IMR-90 (cell line): ENCODE results near the gene CCDC146. TPM values are rescaled to one million over a fixed set of nuclear protein-coding genes. Genes with fewer than 3 reads are reported as not detected.

Source experiments
- ATAC-seq: fragments of 200-7000 bp; cut with Tn5 transposase; 2 replicates; pipeline ENCODE4 v1.9.1; 2020; ENCODE audit warnings: low read depth, mild to moderate bottlenecking, moderate library complexity
- BruUV-seq: library from RNA; stranded (reverse); fragments of 400-500 nt; replicated peaks from 2 replicates; lab custom pipeline; 2021; lab: Mats Ljungman, UMichigan
- CTCF ChIA-PET: fragments of 300-600 bp; formaldehyde crosslinking; extraction: SDS; loops from one replicate; lab custom pipeline; 2021; ENCODE audit warnings: antibody characterized with exemption; lab: Yijun Ruan, JAX
- POLR2A ChIA-PET: fragments of 300-600 bp; sonication (Branson Sonifier 250); formaldehyde crosslinking; loops from one replicate; lab custom pipeline; 2022; ENCODE audit warnings: antibody characterized with exemption; ENCODE audit not compliant: unreplicated experiment; lab: Charles Lee
- DNase-seq: peaks from one replicate; pipeline ENCODE4 v3.0.0; 2013
- H2AFZ ChIP-seq: replicated peaks from 2 replicates; pipeline ENCODE3; 2013; ENCODE audit warnings: low read length, mild to moderate bottlenecking; ENCODE audit not compliant: poor library complexity
- H2AK5ac ChIP-seq: 2 replicates; pipeline ENCODE4 v1.6.1; 2013; ENCODE audit warnings: low read depth, low read length, inconsistent platforms
- H2AK9ac ChIP-seq: replicated peaks from 2 replicates; pipeline ENCODE3; 2013; ENCODE audit warnings: mild to moderate bottlenecking, low read depth, low read length, moderate library complexity; ENCODE audit not compliant: poor library complexity
- H2BK120ac ChIP-seq: 2 replicates; pipeline ENCODE4 v1.6.1; 2013; ENCODE audit warnings: low read depth, low read length, inconsistent platforms
- H2BK15ac ChIP-seq: 3 replicates; pipeline ENCODE4 v1.6.1; 2013; ENCODE audit warnings: low read depth, low read length, inconsistent platforms
- H2BK20ac ChIP-seq: 2 replicates; pipeline ENCODE4 v1.6.1; 2013; ENCODE audit warnings: low read depth, mild to moderate bottlenecking, inconsistent platforms, low read length, moderate library complexity
- H2BK5ac ChIP-seq: 2 replicates; pipeline ENCODE4 v1.6.1; 2013; ENCODE audit warnings: mild to moderate bottlenecking, low read depth, low read length, inconsistent platforms; ENCODE audit not compliant: poor library complexity, severe bottlenecking
- H3K14ac ChIP-seq: replicated peaks from 2 replicates; pipeline ENCODE4 v1.6.1; 2013; ENCODE audit warnings: low read depth, low read length, inconsistent platforms
- H3K18ac ChIP-seq: 2 replicates; pipeline ENCODE4 v1.6.1; 2013; ENCODE audit warnings: low read depth, low read length, control low read depth
- H3K23ac ChIP-seq: 2 replicates; pipeline ENCODE4 v1.6.1; 2013; ENCODE audit warnings: low read depth, low read length, inconsistent platforms
- H3K27ac ChIP-seq: 2 replicates; pipeline ENCODE4 v1.5.1; 2013; ENCODE audit warnings: mild to moderate bottlenecking, control low read depth, low read length; ENCODE audit not compliant: insufficient read depth
- H3K27me3 ChIP-seq: 2 replicates; pipeline ENCODE4 v1.6.1; 2013; ENCODE audit warnings: low read length; ENCODE audit not compliant: control insufficient read depth, insufficient read depth
- H3K36me3 ChIP-seq: 2 replicates; pipeline ENCODE4 v1.6.1; 2013; ENCODE audit warnings: low read length, mixed read lengths; ENCODE audit not compliant: control insufficient read depth, insufficient read depth
- H3K4ac ChIP-seq: 2 replicates; pipeline ENCODE4 v1.6.1; 2013; ENCODE audit warnings: low read depth, low read length, inconsistent platforms
- H3K4me1 ChIP-seq: 2 replicates; pipeline ENCODE4 v1.6.1; 2013; ENCODE audit warnings: low read length, mixed read lengths; ENCODE audit not compliant: control insufficient read depth, insufficient read depth
- H3K4me2 ChIP-seq: 2 replicates; pipeline ENCODE4 v1.6.1; 2013; ENCODE audit warnings: low read depth, mild to moderate bottlenecking, control low read depth, low read length, moderate library complexity
- H3K4me3 ChIP-seq: 2 replicates; pipeline ENCODE4 v1.5.1; 2013; ENCODE audit warnings: low read depth, mild to moderate bottlenecking, control low read depth, low read length, moderate library complexity; ENCODE audit not compliant: insufficient read depth
- H3K56ac ChIP-seq: 2 replicates; pipeline ENCODE4 v1.6.1; 2013; ENCODE audit warnings: low read length, inconsistent platforms; ENCODE audit not compliant: insufficient read depth; ENCODE audit errors: extremely low read depth
- H3K79me1 ChIP-seq, 2 experiments: 2 replicates each; pipeline ENCODE4 v1.6.1; 2013; ENCODE audit warnings: low read length in 2 of 2, inconsistent platforms in 1 of 2, low read depth in 1 of 2
- H3K9ac ChIP-seq: 2 replicates; pipeline ENCODE4 v1.6.1; 2013; ENCODE audit warnings: low read depth, low read length, control low read depth
- H3K9me1 ChIP-seq: 2 replicates; pipeline ENCODE4 v1.6.1; 2013; ENCODE audit warnings: low read length, inconsistent platforms; ENCODE audit not compliant: insufficient read depth
- H3K9me3 ChIP-seq: 2 replicates; pipeline ENCODE4 v1.6.1; 2013; ENCODE audit warnings: low read length; ENCODE audit not compliant: control insufficient read depth, insufficient read depth
- H4K20me1 ChIP-seq: 2 replicates; pipeline ENCODE4 v1.6.1; 2013; ENCODE audit warnings: low read length, inconsistent platforms; ENCODE audit not compliant: insufficient read depth
- H4K5ac ChIP-seq: 2 replicates; pipeline ENCODE4 v1.6.1; 2013; ENCODE audit warnings: mild to moderate bottlenecking, low read depth, low read length, control low read depth
- H4K8ac ChIP-seq, 2 experiments: 2 replicates each; pipeline ENCODE4 v1.6.1; 2013; ENCODE audit warnings: low read depth in 2 of 2, low read length in 2 of 2, control low read depth in 1 of 2, inconsistent platforms in 1 of 2
- H4K91ac ChIP-seq: 2 replicates; pipeline ENCODE4 v1.6.1; 2013; ENCODE audit warnings: low read depth, low read length, inconsistent platforms; ENCODE audit not compliant: insufficient read depth
- CEBPB ChIP-seq: IDR thresholded peaks from 2 replicates; pipeline ENCODE4 v1.6.1; 2012; ENCODE audit warnings: low read depth, low read length, improper control_type of control experiment
- MAFK ChIP-seq: IDR thresholded peaks from 2 replicates; pipeline ENCODE4 v1.6.1; 2012; ENCODE audit warnings: low read depth, low read length, improper control_type of control experiment
- MXI1 ChIP-seq: IDR thresholded peaks from 2 replicates; pipeline ENCODE4 v1.6.1; 2012; ENCODE audit warnings: low read depth, mild to moderate bottlenecking, low read length, moderate library complexity, borderline replicate concordance
- RAD21 ChIP-seq: IDR thresholded peaks from 2 replicates; pipeline ENCODE4 v1.6.1; 2012; ENCODE audit warnings: low read length, improper control_type of control experiment
- dilution Hi-C: fragments of 300-500 bp; cut with HindIII; formaldehyde crosslinking; loops from one replicate; pipeline ENCODE4 v1.14.3; 2018; ENCODE audit warnings: low sequenced_read_pairs; ENCODE audit not compliant: unreplicated experiment
- in situ Hi-C: fragments of 300-500 bp; cut with MboI; formaldehyde crosslinking; loops from 3 replicates; pipeline ENCODE4 v1.14.3; 2019; ENCODE audit warnings: low sequenced_read_pairs, inconsistent platforms, mixed read lengths
- intact Hi-C: fragments of 100-400 bp; cut with micrococcal nuclease; formaldehyde crosslinking; loops from 2 replicates; pipeline ENCODE4 v1.10.0; 2022
- polyA plus RNA-seq, 3 experiments: library from polyadenylated mRNA; depleted of rRNA; stranded (reverse); fragments of >200 nt; gene quantifications; 2 replicates each; pipeline ENCODE4 v1.2.3, GENCODE V29; 2012; ENCODE audit warnings: low replicate concordance in 1 of 3
- total RNA-seq: library from RNA; depleted of rRNA; stranded (reverse); fragments of >200 nt; gene quantifications from 2 replicates; pipeline ENCODE4 v1.2.3, GENCODE V29; 2012
- TF ChIP-seq, protein P1 (sequence below): fragments of 150-350 bp; IDR thresholded peaks from 2 replicates; pipeline ENCODE4 v1.6.1; 2016; ENCODE audit warnings: low read depth, mild to moderate bottlenecking, low read length, moderate library complexity, borderline replicate concordance

Gene CCDC146
- total and polyA plus RNA-seq, 2 of the 4 experiments (the other 2 are of a cell fraction) = 0.54 to 1.7 TPM

DNA sequence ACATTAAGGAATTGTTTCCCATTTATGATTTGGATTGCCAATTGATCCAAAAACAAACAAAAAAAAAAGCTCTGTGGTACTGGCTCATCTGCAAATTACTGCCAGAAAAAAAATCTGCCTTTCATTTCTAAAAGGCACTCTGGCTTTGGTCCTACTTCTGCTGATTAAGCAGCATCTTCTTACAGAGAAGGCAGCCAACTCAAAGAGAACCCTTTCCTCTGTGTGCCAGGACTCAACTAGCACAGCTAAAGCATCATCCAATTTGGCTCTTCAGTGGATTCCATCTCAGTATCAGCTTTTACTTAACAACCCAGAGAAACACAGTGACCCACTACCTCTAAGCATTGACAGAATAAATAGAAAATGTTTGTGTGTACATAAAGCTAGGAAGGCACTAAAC lies 213.2 kb downstream of the CCDC146 start:
- Histone ChIP-seq H2BK5ac (no peak overlapping the region), H4K20me1 (no peaks in the 10 kb centered on the region), H4K5ac (no peak overlapping the region; the same call in 1 of the 2 replicates), H3K27me3 (no peaks in the 10 kb centered on the region), H3K4me2 (no peak overlapping the region), H3K4me3 (no peak overlapping the region), H3K14ac (no peak overlapping the region), H3K56ac (no peak overlapping the region), H3K9me1 (peaks cover 7% of the 10 kb centered on the region; the same call in 1 of the 2 replicates), H2AFZ (no peak overlapping the region), H2AK5ac (no peak overlapping the region), H2BK20ac (no peak overlapping the region), H4K8ac (no peak overlapping the region), H3K79me1 (no peaks in the 10 kb centered on the region), H3K4me1 (peaks cover 5% of the 10 kb centered on the region), H3K4ac (no peak overlapping the region), H3K18ac (no peak overlapping the region), H4K91ac (no peak overlapping the region), H3K36me3 (no peaks in the 10 kb centered on the region), H2BK120ac (no peak overlapping the region; the same call in 1 of the 2 replicates), H3K9me3 (no peaks in the 10 kb centered on the region), H3K27ac (no peak overlapping the region), H2AK9ac (no peak overlapping the region), H3K9ac (no peak overlapping the region), H2BK15ac (no peak overlapping the region), H3K23ac (no peak overlapping the region)
- TF ChIP-seq RAD21 (no peak), MAFK (no peak), CEBPB (no peak), MXI1 (no peak)
- TF ChIP-seq, protein P1, sequence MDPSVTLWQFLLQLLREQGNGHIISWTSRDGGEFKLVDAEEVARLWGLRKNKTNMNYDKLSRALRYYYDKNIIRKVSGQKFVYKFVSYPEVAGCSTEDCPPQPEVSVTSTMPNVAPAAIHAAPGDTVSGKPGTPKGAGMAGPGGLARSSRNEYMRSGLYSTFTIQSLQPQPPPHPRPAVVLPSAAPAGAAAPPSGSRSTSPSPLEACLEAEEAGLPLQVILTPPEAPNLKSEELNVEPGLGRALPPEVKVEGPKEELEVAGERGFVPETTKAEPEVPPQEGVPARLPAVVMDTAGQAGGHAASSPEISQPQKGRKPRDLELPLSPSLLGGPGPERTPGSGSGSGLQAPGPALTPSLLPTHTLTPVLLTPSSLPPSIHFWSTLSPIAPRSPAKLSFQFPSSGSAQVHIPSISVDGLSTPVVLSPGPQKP = no peak
- ATAC-seq (no peak), DNase-seq (no peak)
- ChIA-PET CTCF (interaction anchor here (1.5 kb wide), 1 partner anchor 88 kb away, joined by 4 read pairs; no protein-coding TSS in a partner anchor), POLR2A (interaction anchor here (0.7 kb wide), 1 partner anchor 254 kb away, joined by 3 read pairs; no protein-coding TSS in a partner anchor)
- dilution Hi-C loops (no loop called here), in situ Hi-C loops (no loop called here), intact Hi-C loops (loop anchor here (5.0 kb wide), 1 partner anchor 207 kb away; no protein-coding TSS in a partner anchor)
- BruUV-seq = no TSS peak
